ENCODE measurements around the gene TSC22D2. TPM values are rescaled to one million over a fixed set of nuclear protein-coding genes. Genes with fewer than 3 reads are reported as not detected.

TSC22D2 gene
- total RNA-seq, 3 donors from 2014 or later = 12.1 to 19.8 (median 16.5) TPM

DNA sequence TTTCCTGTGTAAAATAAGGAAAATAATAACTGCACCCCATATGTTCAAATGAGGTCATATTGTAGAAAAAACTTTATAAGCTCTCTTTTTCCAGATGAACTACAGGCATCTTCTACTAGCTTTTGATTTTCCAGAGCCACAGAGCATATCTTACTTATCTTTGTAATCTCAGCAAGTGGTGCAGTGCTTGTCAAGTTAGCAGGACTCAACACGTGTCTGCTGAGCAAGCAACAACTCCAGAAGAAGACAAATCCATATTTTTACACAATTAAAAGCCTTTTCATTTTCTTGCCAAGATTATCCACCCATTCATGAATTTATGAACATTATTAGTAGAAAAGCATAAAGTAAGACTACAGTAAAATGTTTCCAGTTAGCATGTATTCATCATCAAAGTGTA, 14.4 kb upstream of the TSC22D2 start:
- DNase-seq (ENCODE audit: low spot score in 2 of 2) = no peak
- Histone ChIP-seq H3K9me3 (no peaks in the 10 kb centered on the region), H3K4me1 (no peaks in the 10 kb centered on the region), H3K27ac (no peak overlapping the region), H3K4me3 (no peak overlapping the region), H3K27me3 (no peaks in the 10 kb centered on the region), H3K36me3 (no peaks in the 10 kb centered on the region)
- intact Hi-C loops (cut with DNase I; ENCODE audit: low total_unique reads) = loop anchor here (5.0 kb wide), 1 partner anchor 364 kb away; no protein-coding TSS in a partner anchor
- TF ChIP-seq POLR2A (IDR thresholded peaks at IDR 0.05) (no peak), POLR2AphosphoS5 (IDR thresholded peaks at IDR 0.05) (no peak)
- TF ChIP-seq, protein P1, sequence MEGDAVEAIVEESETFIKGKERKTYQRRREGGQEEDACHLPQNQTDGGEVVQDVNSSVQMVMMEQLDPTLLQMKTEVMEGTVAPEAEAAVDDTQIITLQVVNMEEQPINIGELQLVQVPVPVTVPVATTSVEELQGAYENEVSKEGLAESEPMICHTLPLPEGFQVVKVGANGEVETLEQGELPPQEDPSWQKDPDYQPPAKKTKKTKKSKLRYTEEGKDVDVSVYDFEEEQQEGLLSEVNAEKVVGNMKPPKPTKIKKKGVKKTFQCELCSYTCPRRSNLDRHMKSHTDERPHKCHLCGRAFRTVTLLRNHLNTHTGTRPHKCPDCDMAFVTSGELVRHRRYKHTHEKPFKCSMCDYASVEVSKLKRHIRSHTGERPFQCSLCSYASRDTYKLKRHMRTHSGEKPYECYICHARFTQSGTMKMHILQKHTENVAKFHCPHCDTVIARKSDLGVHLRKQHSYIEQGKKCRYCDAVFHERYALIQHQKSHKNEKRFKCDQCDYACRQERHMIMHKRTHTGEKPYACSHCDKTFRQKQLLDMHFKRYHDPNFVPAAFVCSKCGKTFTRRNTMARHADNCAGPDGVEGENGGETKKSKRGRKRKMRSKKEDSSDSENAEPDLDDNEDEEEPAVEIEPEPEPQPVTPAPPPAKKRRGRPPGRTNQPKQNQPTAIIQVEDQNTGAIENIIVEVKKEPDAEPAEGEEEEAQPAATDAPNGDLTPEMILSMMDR (IDR thresholded peaks at IDR 0.05) = no peak

DNA sequence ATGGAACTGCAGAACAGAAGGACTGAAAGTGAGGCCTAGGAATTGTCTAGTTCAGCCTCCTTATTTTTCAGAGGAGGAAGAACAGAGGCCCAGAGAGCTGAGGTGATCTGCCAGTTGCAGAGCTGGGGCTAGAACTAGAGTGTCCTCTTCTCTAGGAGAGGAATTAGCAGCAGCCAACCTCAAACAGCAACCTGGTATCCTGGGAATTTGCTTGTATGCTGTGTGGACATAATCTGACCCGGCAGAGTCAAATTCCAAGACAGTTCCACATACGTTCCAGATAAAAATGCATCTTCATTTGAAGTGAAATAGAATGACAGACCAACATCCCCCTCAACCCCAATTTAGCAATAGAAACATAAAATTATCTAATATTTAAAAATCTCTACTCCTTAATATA, 13.5 kb upstream of the TSC22D2 start:
- H3K27ac ChIP-seq = no peak overlapping the region
- H3K4me3 ChIP-seq = no peak overlapping the region
- H3K9me3 ChIP-seq = no peaks in the 10 kb centered on the region
- H3K36me3 ChIP-seq = no peaks in the 10 kb centered on the region
- H3K4me1 ChIP-seq = no peaks in the 10 kb centered on the region
- H3K27me3 ChIP-seq = no peaks in the 10 kb centered on the region
- DNase-seq (ENCODE audit: low spot score in 2 of 2) = no peak
- intact Hi-C loops (cut with DNase I; ENCODE audit: low total_unique reads) = loop anchor here (5.0 kb wide), 1 partner anchor 363 kb away; no protein-coding TSS in a partner anchor
- no peak for TF ChIP-seq POLR2A (IDR thresholded peaks at IDR 0.05)
- TF ChIP-seq, protein P1 (IDR thresholded peaks at IDR 0.05) = no peak
- no peak for TF ChIP-seq POLR2AphosphoS5 (IDR thresholded peaks at IDR 0.05)

DNA sequence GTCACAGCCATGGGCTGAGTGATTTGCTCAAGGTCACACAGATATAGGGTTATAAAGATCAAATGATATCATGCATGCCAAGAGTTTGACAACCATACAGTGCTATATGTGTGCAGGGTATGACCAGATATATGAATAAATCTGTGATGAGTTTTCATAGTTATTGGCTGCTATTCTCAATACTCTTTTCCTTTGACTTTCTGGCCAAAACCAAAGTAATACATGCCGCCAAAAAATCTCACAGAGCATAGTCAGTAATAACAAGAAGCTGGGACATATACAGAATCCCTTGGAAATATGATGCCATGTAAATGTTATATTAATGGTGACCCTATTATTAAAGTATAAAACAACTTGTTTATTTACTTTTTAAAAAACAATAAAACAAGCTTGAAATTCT, 11.6 kb upstream of the TSC22D2 start:
- no peak overlapping the region for H3K4me3 ChIP-seq
- DNase-seq (ENCODE audit: low spot score in 2 of 2) = no peak
- H3K4me1 ChIP-seq = no peaks in the 10 kb centered on the region
- no peaks in the 10 kb centered on the region for H3K9me3 ChIP-seq
- H3K27me3 ChIP-seq = no peaks in the 10 kb centered on the region
- no peaks in the 10 kb centered on the region for H3K36me3 ChIP-seq
- H3K27ac ChIP-seq = no peak overlapping the region
- TF ChIP-seq POLR2A (IDR thresholded peaks at IDR 0.05) (no peak), POLR2AphosphoS5 (IDR thresholded peaks at IDR 0.05) (no peak)
- TF ChIP-seq, protein P1 (IDR thresholded peaks at IDR 0.05) = no peak
- intact Hi-C loops (cut with DNase I; ENCODE audit: low total_unique reads) = no loop called here

DNA sequence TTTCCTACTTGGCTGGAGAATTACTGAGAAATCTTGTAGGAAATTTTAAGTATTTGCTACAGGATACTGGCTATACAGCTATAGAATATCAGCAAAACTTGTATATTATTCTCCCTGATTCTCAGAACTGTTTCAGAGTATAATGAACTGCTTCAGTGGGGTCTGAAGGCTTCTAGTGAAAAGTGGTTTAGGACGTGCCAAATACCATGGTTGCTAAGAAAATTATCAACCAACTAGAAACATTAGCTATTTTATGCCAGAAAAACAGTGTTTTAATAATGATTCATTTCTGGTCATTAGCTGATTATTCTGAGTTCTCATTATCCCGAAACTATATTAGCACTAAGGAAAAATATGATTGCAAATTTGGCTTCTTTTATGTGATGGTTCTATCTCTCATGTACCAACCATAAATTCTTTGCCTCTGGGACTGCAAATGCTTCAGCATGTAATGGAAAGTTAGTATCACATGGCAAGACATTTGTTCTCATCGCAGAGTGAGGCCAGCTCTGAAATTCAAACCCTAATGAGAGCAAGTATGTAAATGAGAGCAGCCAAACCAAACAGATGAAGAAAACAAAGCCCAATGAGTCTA, 11.0 kb upstream of the TSC22D2 start:
- no peaks in the 10 kb centered on the region for H3K36me3 ChIP-seq
- no peaks in the 10 kb centered on the region for H3K9me3 ChIP-seq
- H3K4me1 ChIP-seq = no peaks in the 10 kb centered on the region
- H3K27me3 ChIP-seq = no peaks in the 10 kb centered on the region
- TF ChIP-seq POLR2A (IDR thresholded peaks at IDR 0.05) = no peak
- H3K4me3 ChIP-seq = no peak overlapping the region
- DNase-seq (ENCODE audit: low spot score in 2 of 2) = no peak
- intact Hi-C loops (cut with DNase I; ENCODE audit: low total_unique reads) = no loop called here
- H3K27ac ChIP-seq = no peak overlapping the region

DNA sequence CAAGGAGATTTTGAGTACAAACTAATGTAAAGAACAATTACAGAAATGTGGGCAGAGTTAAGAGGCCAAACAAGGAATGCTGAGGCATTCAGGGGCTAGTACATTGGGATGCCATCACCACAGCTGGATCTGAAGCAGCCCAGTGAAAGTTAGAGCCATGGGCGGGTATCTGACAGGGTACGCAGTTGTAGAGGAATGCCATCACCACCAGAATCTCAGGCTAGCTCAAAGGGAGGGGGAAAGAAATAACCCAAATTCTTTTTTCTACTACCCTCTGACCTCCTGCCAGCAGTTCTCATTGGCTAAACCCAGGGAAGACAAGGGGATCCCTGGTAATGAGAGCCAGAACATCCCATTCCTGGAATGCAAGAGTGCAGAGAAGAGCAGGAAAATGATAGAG, 9.0 kb upstream of the TSC22D2 start:
- DNase-seq (ENCODE audit: low spot score in 2 of 2) = no peak
- no peaks in the 10 kb centered on the region for H3K4me1 ChIP-seq
- no peaks in the 10 kb centered on the region for H3K9me3 ChIP-seq
- H3K4me3 ChIP-seq = no peak overlapping the region
- no peaks in the 10 kb centered on the region for H3K36me3 ChIP-seq
- H3K27ac ChIP-seq = no peak overlapping the region
- no peaks in the 10 kb centered on the region for H3K27me3 ChIP-seq
- intact Hi-C loops (cut with DNase I; ENCODE audit: low total_unique reads) = no loop called here
- TF ChIP-seq POLR2AphosphoS5 (IDR thresholded peaks at IDR 0.05) (no peak), POLR2A (IDR thresholded peaks at IDR 0.05) (no peak)
- TF ChIP-seq, protein P1 (IDR thresholded peaks at IDR 0.05) = no peak

All from breast epithelium (tissue), 4 donors.